Tibial artery (tissue), 4 donors: ENCODE results near the gene KDM2A.
A peak's percentile ranks its signal among the peaks of the same experiment; 100 is the strongest.

Experiments
- DNase-seq, 2 donors: peaks; one replicate each; pipeline ENCODE4 v3.0.0-alpha.2; 2019
- H3K27ac ChIP-seq, 2 donors: fragments of 200-600 bp; sonication (generic) in 1 of 2; 1 replicate in 1 of 2; 2 replicates in 1 of 2; pipeline ENCODE4 v1.5.1; 2018 to 2019; ENCODE audit warnings: mild to moderate bottlenecking in 1 of 2
- H3K27me3 ChIP-seq, 2 donors: fragments of 200-600 bp; sonication (generic) in 1 of 2; one replicate each; pipeline versions ENCODE4 v1.5.1 to v1.6.0; 2016 to 2019
- H3K36me3 ChIP-seq, 3 donors: fragments of 200-600 bp; sonication (generic) in 2 of 3; one replicate each; pipeline ENCODE4 v1.5.1; 2016 to 2019; ENCODE audit warnings: mild to moderate bottlenecking in 2 of 3
- H3K4me1 ChIP-seq, 4 donors: fragments of 200-600 bp; sonication (generic) in 2 of 4; 1 replicate in 3 of 4; 2 replicates in 1 of 4; pipeline ENCODE4 v1.5.1; 2016 to 2019
- H3K4me3 ChIP-seq, 2 donors: fragments of 200-600 bp; sonication (generic) in 1 of 2; 1 replicate in 1 of 2; 2 replicates in 1 of 2; pipeline ENCODE4 v1.5.1; 2018 to 2019; ENCODE audit warnings: mild to moderate bottlenecking in 2 of 2
- H3K9me3 ChIP-seq, 3 donors: fragments of 200-600 bp; sonication (generic) in 1 of 3; one replicate each; pipeline ENCODE4 v1.5.1; 2016 to 2019
- intact Hi-C: fragments of 100-400 bp; cut with DNase I; formaldehyde crosslinking; loops from one replicate; pipeline ENCODE4 v1.15.0; 2023; ENCODE audit warnings: low total_unique reads
- TF ChIP-seq, protein P1 (sequence below), 2 experiments: fragments of 200-600 bp in 1 of 2; fragments of 450-650 bp in 1 of 2; IDR thresholded peaks; one replicate each; pipeline ENCODE4 v1.5.1; 2017 to 2019; ENCODE audit warnings: antibody characterized with exemption in 2 of 2, mild to moderate bottlenecking in 1 of 2, moderate library complexity in 1 of 2

The KDM2A gene

DNA sequence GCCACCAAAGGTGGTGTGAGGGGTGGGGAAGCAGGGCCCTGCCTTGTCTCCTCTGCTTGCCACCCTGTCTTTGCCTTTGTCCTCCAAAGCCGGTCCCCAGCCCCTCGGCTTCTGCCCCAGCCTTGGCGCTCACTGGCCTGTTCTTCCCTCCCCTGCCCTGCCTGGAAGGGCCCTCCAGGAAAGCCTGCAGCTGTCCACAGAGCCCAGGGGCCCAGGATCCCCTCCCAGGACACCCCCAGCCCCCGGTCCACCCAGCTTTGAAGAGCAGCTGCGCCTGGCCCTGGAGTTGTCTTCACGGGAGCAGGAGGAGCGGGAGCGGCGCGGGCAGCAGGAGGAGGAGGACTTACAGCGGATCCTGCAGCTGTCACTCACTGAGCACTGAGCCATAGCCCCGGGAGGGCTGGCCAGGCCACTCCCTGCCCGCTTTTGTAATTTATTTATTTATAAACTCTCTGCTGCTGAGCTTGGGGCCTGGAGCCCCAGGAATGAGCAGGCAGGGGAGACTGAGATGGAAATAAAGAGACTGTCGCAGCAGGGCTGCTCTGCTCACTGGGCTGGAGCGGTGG, 183.0 kb downstream of the KDM2A start:
- no peaks in the 10 kb centered on the region for H3K27me3 ChIP-seq
- H3K27ac ChIP-seq, result peak overlapping the region in 1 of 2 donors; percentile 92
- H3K4me3 ChIP-seq, result peak overlapping the region; percentile 79 to 88
- TF ChIP-seq, protein P1, sequence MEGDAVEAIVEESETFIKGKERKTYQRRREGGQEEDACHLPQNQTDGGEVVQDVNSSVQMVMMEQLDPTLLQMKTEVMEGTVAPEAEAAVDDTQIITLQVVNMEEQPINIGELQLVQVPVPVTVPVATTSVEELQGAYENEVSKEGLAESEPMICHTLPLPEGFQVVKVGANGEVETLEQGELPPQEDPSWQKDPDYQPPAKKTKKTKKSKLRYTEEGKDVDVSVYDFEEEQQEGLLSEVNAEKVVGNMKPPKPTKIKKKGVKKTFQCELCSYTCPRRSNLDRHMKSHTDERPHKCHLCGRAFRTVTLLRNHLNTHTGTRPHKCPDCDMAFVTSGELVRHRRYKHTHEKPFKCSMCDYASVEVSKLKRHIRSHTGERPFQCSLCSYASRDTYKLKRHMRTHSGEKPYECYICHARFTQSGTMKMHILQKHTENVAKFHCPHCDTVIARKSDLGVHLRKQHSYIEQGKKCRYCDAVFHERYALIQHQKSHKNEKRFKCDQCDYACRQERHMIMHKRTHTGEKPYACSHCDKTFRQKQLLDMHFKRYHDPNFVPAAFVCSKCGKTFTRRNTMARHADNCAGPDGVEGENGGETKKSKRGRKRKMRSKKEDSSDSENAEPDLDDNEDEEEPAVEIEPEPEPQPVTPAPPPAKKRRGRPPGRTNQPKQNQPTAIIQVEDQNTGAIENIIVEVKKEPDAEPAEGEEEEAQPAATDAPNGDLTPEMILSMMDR (IDR thresholded peaks at IDR 0.05), result no peak
- peaks cover 24 to 53% (median 36%) of the 10 kb centered on the region in 3 donors for H3K36me3 ChIP-seq
- intact Hi-C loops, result no loop called here
- H3K9me3 ChIP-seq, result no peaks in the 10 kb centered on the region
- peaks cover 0 to 33% (median 24%) of the 10 kb centered on the region in 4 donors for H3K4me1 ChIP-seq
- DNase-seq, result peak; percentile 65 to 79

DNA sequence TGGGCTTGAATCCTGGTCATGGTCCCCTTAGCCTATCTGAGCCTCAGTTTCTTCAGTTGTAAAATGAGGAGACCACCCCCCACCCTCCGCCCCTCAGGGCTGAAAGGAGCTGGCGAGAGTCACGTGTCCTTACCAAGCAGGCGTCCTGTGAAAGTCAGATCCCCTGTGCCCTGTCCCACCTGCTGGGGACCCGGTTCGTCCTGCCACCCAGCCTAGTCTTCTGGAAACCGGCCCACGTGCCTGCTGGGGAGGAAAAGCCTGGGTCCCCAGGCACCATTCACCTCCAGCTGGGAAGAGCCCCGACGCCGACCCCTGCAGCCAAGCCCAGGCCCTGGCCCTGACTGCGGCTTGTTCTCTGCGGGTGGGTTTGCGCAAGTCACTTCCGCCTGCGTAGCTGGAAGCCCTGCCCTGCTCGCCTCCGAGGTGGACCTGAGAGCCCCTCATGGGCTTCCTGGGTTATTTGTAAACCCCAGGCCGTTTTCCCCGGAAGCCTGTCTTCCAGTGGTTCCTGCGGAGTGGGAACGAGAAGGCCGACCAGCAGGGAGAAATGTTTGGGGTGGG, 183.6 kb downstream of the KDM2A start:
- H3K4me3 ChIP-seq, result peak overlapping the region; percentile 79 to 88

DNA sequence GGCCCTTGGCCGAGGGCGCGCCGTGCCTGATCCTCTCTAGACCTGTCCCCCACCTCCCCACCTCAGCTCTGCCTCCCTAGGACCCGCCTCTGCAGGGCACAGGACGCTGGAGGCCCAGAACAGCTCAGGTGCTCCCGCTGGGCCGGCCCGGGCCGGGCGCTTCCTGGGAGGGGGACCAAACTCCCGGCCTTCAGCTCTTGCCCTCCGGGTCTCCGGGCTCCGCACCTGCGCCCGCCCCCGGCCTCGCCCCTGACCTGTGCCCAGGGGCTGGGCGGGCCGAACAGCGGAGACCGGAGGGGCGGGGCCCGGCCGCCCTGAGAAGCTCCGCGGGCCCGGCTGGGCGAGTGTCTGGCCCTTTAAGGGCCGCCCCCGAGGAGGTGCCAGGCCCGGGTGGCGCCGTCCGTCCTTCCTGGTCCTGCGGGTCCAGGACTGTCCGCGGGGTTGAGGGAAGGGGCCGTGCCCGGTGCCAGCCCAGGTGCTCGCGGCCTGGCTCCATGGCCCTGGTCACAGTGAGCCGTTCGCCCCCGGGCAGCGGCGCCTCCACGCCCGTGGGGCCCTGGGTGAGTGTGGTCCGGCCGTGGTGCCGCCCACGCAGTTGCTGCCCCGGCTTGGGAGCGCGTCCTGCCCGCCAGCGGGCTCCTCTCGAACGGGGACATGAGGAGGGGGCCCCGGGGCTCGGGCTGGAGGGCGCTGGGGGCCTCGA, 184.2 kb downstream of the KDM2A start, which contains the start of gene SSH3:
Gene SSH3, plus strand, starts transcription at position 399 of the 703 bp plus-strand sequence. Its CDS starts 96 bp downstream, at position 495.
- peaks cover 0 to 33% (median 24%) of the 10 kb centered on the region in 4 donors for H3K4me1 ChIP-seq
- H3K27ac ChIP-seq, result peak within 1 kb of the TSS; percentile 80 to 92
- intact Hi-C loops, result no loop called here
- peak within 1 kb of the TSS; percentile 79 to 88 for H3K4me3 ChIP-seq
- peaks cover 24 to 56% (median 33%) of the 10 kb centered on the region in 3 donors for H3K36me3 ChIP-seq
- H3K9me3 ChIP-seq, result no peaks in the 10 kb centered on the region
- TF ChIP-seq, protein P1 (IDR thresholded peaks at IDR 0.05), result no peak
- H3K27me3 ChIP-seq, result no peaks in the 10 kb centered on the region
- DNase-seq, result peak; percentile 81 to 89

More for the DNA sequence above, 183.6 kb downstream of the KDM2A start:
- H3K27ac ChIP-seq, result peak overlapping the region; percentile 80 to 92
- intact Hi-C loops, result no loop called here
- H3K36me3 ChIP-seq, result peaks cover 24 to 53% (median 33%) of the 10 kb centered on the region in 3 donors
- peak; percentile 36 to 73 for DNase-seq
- TF ChIP-seq, protein P1 (IDR thresholded peaks at IDR 0.05), result no peak
- no peaks in the 10 kb centered on the region for H3K9me3 ChIP-seq
- H3K4me1 ChIP-seq, result peaks cover 0 to 33% (median 24%) of the 10 kb centered on the region in 4 donors
- no peaks in the 10 kb centered on the region for H3K27me3 ChIP-seq

DNA sequence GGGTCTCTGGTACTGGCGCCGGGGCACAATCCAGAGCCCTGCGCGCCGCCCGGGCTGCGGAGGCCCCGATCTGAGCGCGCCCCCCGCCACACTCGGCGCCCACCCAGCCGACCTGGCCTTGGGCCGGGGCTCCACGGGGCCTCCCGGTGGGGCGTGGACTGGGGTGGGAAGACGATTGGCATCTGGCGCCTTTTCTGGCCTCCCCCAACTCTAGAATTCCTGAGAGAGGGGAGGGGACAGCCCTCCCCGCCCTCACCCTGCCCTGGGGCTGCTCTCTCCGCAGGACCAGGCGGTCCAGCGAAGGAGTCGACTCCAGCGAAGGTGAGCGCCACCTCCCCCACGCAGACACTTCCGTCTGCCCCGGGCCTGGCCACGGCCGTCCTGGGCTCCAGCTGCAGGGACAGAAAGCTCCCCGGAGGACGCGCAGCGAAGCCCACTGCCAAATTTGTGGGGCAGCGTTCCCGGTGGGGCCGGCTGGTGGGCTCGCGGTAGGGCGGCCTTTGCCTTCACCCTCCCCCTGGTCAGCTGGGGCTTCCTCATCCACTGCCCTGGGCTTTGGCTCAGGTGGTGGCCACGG, 184.9 kb downstream of the KDM2A start:
- Histone ChIP-seq H3K4me1 (peaks cover 0 to 33% (median 24%) of the 10 kb centered on the region in 4 donors), H3K27ac (peak overlapping the region; percentile 80 to 92), H3K36me3 (peaks cover 19 to 56% (median 33%) of the 10 kb centered on the region in 3 donors), H3K9me3 (no peaks in the 10 kb centered on the region), H3K27me3 (no peaks in the 10 kb centered on the region), H3K4me3 (peak overlapping the region; percentile 79 to 88)
- intact Hi-C loops, result no loop called here
- DNase-seq, result peak in 1 of 2 donors; percentile 69
- TF ChIP-seq, protein P1 (IDR thresholded peaks at IDR 0.05), result no peak

DNA sequence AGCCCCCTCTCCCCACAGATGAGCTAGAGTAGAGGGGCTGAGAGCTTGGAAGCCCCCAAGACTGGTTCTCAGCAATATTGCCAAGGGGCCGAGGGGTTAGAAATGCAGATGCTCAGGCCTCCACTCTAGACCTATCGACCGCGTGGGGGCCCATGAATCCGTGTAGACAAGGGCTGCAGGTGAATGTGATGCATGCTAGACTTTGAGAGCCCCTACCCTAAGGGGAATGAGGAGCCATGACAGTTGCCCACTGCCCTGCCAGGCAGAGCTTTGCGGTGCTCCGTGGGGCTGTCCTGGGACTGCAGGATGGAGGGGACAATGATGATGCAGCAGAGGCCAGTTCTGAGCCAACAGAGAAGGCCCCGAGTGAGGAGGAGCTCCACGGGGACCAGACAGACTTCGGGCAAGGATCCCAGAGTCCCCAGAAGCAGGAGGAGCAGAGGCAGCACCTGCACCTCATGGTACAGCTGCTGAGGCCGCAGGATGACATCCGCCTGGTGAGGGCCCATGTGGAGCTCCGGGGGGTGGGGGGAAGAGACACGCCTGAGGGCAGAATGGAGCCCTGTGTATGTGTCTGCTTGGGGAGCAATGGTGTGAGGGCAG, 185.5 kb downstream of the KDM2A start:
- Histone ChIP-seq H3K27me3 (no peaks in the 10 kb centered on the region), H3K4me1 (peaks cover 0 to 33% (median 24%) of the 10 kb centered on the region in 4 donors), H3K27ac (peak overlapping the region; percentile 80 to 92), H3K4me3 (peak overlapping the region; percentile 79 to 88), H3K36me3 (peaks cover 16 to 56% (median 33%) of the 10 kb centered on the region in 3 donors), H3K9me3 (no peaks in the 10 kb centered on the region)
- TF ChIP-seq, protein P1 (IDR thresholded peaks at IDR 0.05), result no peak
- intact Hi-C loops, result no loop called here
- DNase-seq, result peak in 1 of 2 donors; percentile 64
